HepG2 (cell line): ENCODE results near the gene PRR19. TPM values are rescaled to one million over a fixed set of nuclear protein-coding genes. Genes with fewer than 3 reads are reported as not detected.

Source experiments
- ATAC-seq: fragments of 200-7000 bp; cut with Tn5 transposase; 3 replicates; pipeline ENCODE4 v1.9.1; 2020; ENCODE audit warnings: mild to moderate bottlenecking, moderate library complexity
- BruUV-seq: library from RNA; stranded (reverse); fragments of 400-500 nt; replicated peaks from 2 replicates; lab custom pipeline; 2021; lab: Mats Ljungman, UMichigan
- CTCF ChIA-PET: fragments of 300-600 bp; formaldehyde crosslinking; extraction: SDS; loops from one replicate; lab custom pipeline; 2021; ENCODE audit warnings: low total read pairs, inconsistent platforms, low intra/inter-chr PET ratio; lab: Yijun Ruan, JAX
- POLR2A ChIA-PET: fragments of 350-600 bp; sonication (Branson Sonifier 250); formaldehyde crosslinking; loops from one replicate; lab custom pipeline; 2020; ENCODE audit warnings: antibody characterized with exemption, inconsistent platforms; lab: Yijun Ruan, JAX
- DNase-seq: peaks from one replicate; pipeline ENCODE4 v3.0.0-alpha.2; 2015; ENCODE audit warnings: low spot score
- FAIRE-seq: peaks from 3 replicates; lab custom pipeline; 2011; peaks lifted over from hg19 to GRCh38; lab: Jason Lieb, UNC
- H2AFZ ChIP-seq: one replicate; pipeline ENCODE4 v1.6.1; 2011; ENCODE audit warnings: low read length, inconsistent platforms
- H3K27ac ChIP-seq: fragments of 300-600 bp; 3 replicates; pipeline ENCODE4 v1.8.0; 2011; ENCODE audit warnings: mixed run types, mild to moderate bottlenecking, mixed read lengths, low read length, inconsistent platforms; ENCODE audit not compliant: insufficient read depth; ENCODE audit errors: extremely low read length
- H3K27me3 ChIP-seq, 2 experiments: fragments of 200-600 bp in 1 of 2; 2 replicates in 1 of 2; 3 replicates in 1 of 2; pipeline versions ENCODE4 v1.6.0 to v1.8.0; 2011; ENCODE audit warnings: low read length in 2 of 2, mild to moderate bottlenecking in 2 of 2, moderate library complexity in 2 of 2, inconsistent platforms in 1 of 2; ENCODE audit not compliant: insufficient read depth in 2 of 2, control insufficient read depth in 1 of 2
- H3K36me3 ChIP-seq, 2 experiments: fragments of 200-600 bp in 1 of 2; replicated peaks in 1 of 2; 2 replicates in 1 of 2; 3 replicates in 1 of 2; pipeline versions ENCODE4 v1.5.1 to v1.8.0; 2011; ENCODE audit warnings: low read length in 2 of 2, inconsistent platforms in 1 of 2; ENCODE audit not compliant: insufficient read depth in 2 of 2, control insufficient read depth in 1 of 2
- H3K4me1 ChIP-seq: 2 replicates; pipeline ENCODE4 v1.5.1; 2012; ENCODE audit warnings: low read length, inconsistent platforms; ENCODE audit not compliant: insufficient read depth
- H3K4me2 ChIP-seq: 2 replicates; pipeline ENCODE4 v1.6.0; 2011; ENCODE audit warnings: low read depth, low read length, inconsistent platforms
- H3K4me3 ChIP-seq, 3 experiments: fragments of 200-600 bp in 1 of 3; sonication (generic), shearing (Covaris generic) in 1 of 3; replicated peaks in 1 of 3; 2 replicates each; pipeline ENCODE4 v1.5.1; 2011 to 2016; ENCODE audit warnings: low read length in 3 of 3, inconsistent platforms in 2 of 3, low read depth in 2 of 3, mild to moderate bottlenecking in 2 of 3, control low read depth in 1 of 3, mixed read lengths in 1 of 3; ENCODE audit not compliant: insufficient read depth in 1 of 3
- H3K79me2 ChIP-seq: one replicate; pipeline ENCODE4 v1.6.1; 2011; ENCODE audit warnings: low read length, inconsistent platforms; ENCODE audit not compliant: insufficient read depth
- H3K9ac ChIP-seq: 2 replicates; pipeline ENCODE4 v1.6.0; 2011; ENCODE audit warnings: mild to moderate bottlenecking, low read depth, low read length, inconsistent platforms; ENCODE audit not compliant: insufficient read depth
- H3K9me3 ChIP-seq: 2 replicates; pipeline ENCODE4 v1.5.1; 2012; ENCODE audit warnings: mild to moderate bottlenecking, low read length
- H4K20me1 ChIP-seq: 2 replicates; pipeline ENCODE4 v1.6.0; 2011; ENCODE audit warnings: inconsistent platforms, mild to moderate bottlenecking, low read length, moderate library complexity; ENCODE audit not compliant: insufficient read depth
- ARNTL ChIP-seq: sonication (generic); formaldehyde crosslinking; IDR thresholded peaks from 2 replicates; pipeline ENCODE4 v1.4.0; 2020; ENCODE audit warnings: mild to moderate bottlenecking, missing genetic modification reagents
- EED ChIP-seq: sonication (generic); formaldehyde crosslinking; IDR thresholded peaks from 2 replicates; pipeline ENCODE4 v1.5.0; 2020; ENCODE audit warnings: mild to moderate bottlenecking, missing genetic modification reagents
- HIVEP1 ChIP-seq: sonication (generic); formaldehyde crosslinking; IDR thresholded peaks from 2 replicates; pipeline ENCODE4 v1.4.0; 2020; ENCODE audit warnings: mild to moderate bottlenecking, missing genetic modification reagents
- PTBP1 ChIP-seq: fragments of 200-400 bp; formaldehyde crosslinking; IDR thresholded peaks from 2 replicates; pipeline ENCODE4 v1.6.1; 2018; ENCODE audit warnings: low read length, low read depth; ENCODE audit not compliant: poor library complexity, severe bottlenecking
- SOX5 ChIP-seq: IDR thresholded peaks from 2 replicates; pipeline ENCODE4 v1.6.1; 2016; ENCODE audit warnings: borderline replicate concordance
- SRSF1 ChIP-seq: fragments of 200-400 bp; formaldehyde crosslinking; optimal IDR thresholded peaks from 2 replicates; pipeline ENCODE3; 2017; ENCODE audit warnings: mild to moderate bottlenecking, low read depth, low read length, moderate library complexity
- TOPORS ChIP-seq: sonication (generic); formaldehyde crosslinking; IDR thresholded peaks from 2 replicates; pipeline ENCODE4 v1.8.0; 2023; ENCODE audit warnings: mild to moderate bottlenecking, missing genetic modification reagents
- ZNF180 ChIP-seq: sonication (generic); formaldehyde crosslinking; IDR thresholded peaks from 2 replicates; pipeline ENCODE4 v1.4.0; 2020; ENCODE audit warnings: low read depth, missing genetic modification reagents, borderline replicate concordance
- ZNF235 ChIP-seq: sonication (generic); formaldehyde crosslinking; IDR thresholded peaks from 2 replicates; pipeline ENCODE4 v1.8.1; 2023; ENCODE audit warnings: mild to moderate bottlenecking, missing genetic modification reagents, borderline replicate concordance
- ZNF274 ChIP-seq: sonication (generic); formaldehyde crosslinking; IDR thresholded peaks from 2 replicates; pipeline ENCODE4 v1.5.1; 2020; ENCODE audit warnings: mild to moderate bottlenecking, missing genetic modification reagents
- ZNF746 ChIP-seq: sonication (generic); formaldehyde crosslinking; IDR thresholded peaks from 2 replicates; pipeline ENCODE4 v1.8.0; 2022; ENCODE audit warnings: mild to moderate bottlenecking, missing genetic modification reagents
- ZNF878 ChIP-seq: sonication (generic); formaldehyde crosslinking; IDR thresholded peaks from 2 replicates; pipeline ENCODE4 v1.8.1; 2023; ENCODE audit warnings: mild to moderate bottlenecking, missing genetic modification reagents, moderate library complexity
- ZSCAN12 ChIP-seq: sonication (generic); formaldehyde crosslinking; IDR thresholded peaks from 2 replicates; pipeline ENCODE4 v1.9.0; 2021; ENCODE audit warnings: mild to moderate bottlenecking, missing genetic modification reagents
- ZSCAN31 ChIP-seq: sonication (generic); formaldehyde crosslinking; IDR thresholded peaks from 2 replicates; pipeline ENCODE4 v1.5.0; 2020; ENCODE audit warnings: low read depth, mild to moderate bottlenecking, missing genetic modification reagents
- WGBS: methylation state at CpG from one replicate; pipeline ENCODE4 v1.1.6; 2017; ENCODE audit warnings: low lambda C conversion rate; 5-methylcytosine and 5-hydroxymethylcytosine counted together
- in situ Hi-C: cut with HindIII; loops from 2 replicates; pipeline ENCODE4 v1.10.0; 2017; ENCODE audit warnings: low pct_unique_long_range_greater_than_20kb; ENCODE audit not compliant: extremely low pct_ligation_motif_present
- intact Hi-C: fragments of 100-400 bp; cut with micrococcal nuclease; formaldehyde crosslinking; loops from one replicate; pipeline ENCODE4 v1.10.0; 2022; ENCODE audit not compliant: unreplicated experiment
- polyA plus RNA-seq, 8 experiments: library from polyadenylated mRNA; depleted of rRNA in 3 of 8; stranded (reverse) in 7 of 8; unstranded in 1 of 8; fragments of >200 nt; fragmentation: Illumina TruSeq in 4 of 8; extraction: Trizol in 4 of 8; gene quantifications; 2 replicates each; pipeline versions ENCODE4 v1.2.1 to v1.2.3, GENCODE V29; 2011 to 2016; ENCODE audit warnings: low read depth in 4 of 8, missing spikeins in 1 of 8, mixed read lengths in 1 of 8; ENCODE audit not compliant: insufficient read depth in 1 of 8
- total RNA-seq, 5 experiments: library from RNA; depleted of rRNA; stranded (reverse); fragments of >200 nt; fragmentation: Illumina TruSeq; extraction: Trizol; gene quantifications; 2 replicates each; pipeline ENCODE4 v1.2.3, GENCODE V29; 2016; ENCODE audit warnings: low read depth in 1 of 5
- TF ChIP-seq, protein P1 (sequence below): sonication (generic); formaldehyde crosslinking; IDR thresholded peaks from 2 replicates; pipeline ENCODE4 v1.8.1; 2022; ENCODE audit warnings: low read depth, mild to moderate bottlenecking, missing genetic modification reagents
- TF ChIP-seq, protein P2 (sequence below): IDR thresholded peaks from 2 replicates; pipeline ENCODE4 v1.6.1; 2012; ENCODE audit warnings: low read length, improper control_type of control experiment
- TF ChIP-seq, protein P3 (sequence below): sonication (generic); formaldehyde crosslinking; IDR thresholded peaks from 2 replicates; pipeline ENCODE4 v1.8.0; 2022; ENCODE audit warnings: low read depth, missing genetic modification reagents

PRR19 gene
- total and polyA plus RNA-seq, 2 of the 13 experiments (the other 11 are each of a cell fraction or from before 2014, with no cell fraction given): 0.21 to 0.33 TPM

DNA sequence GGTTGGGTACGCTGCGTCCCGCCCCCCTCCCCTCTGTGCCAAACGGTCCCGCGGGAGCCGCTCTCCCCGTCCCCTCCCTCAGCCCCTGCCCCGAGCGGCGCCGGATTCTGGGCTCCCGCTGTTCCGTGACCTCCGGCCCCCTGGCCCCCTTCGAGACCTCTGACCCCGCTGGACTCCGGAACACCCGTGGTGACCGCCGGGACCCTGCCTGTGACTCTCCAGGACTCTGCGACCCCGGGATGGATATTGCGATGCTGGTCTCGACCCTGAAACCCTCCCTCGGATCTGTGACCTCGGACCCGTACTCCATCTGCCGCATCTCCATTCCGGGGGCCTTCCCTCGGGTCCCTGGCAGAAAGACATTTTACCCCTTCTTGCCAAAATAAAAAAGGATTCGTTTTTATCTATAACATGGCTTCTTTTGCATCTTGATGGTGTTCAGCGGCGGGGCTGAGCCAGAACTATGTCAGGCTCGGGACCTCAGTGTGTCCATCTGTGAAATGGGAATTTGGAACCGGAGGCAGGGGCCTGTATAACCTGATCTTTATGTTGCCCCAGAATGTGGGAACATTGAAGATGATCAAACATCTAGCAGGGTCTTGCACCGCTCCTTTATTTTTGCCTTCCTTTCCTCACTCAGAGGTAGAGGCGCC lies 22.8 kb downstream of the PRR19 start:
- intact Hi-C loops (loop anchor here (1.0 to 2.0 kb wide), 2 partner anchors 7 to 22 kb away; partner anchors contain the start of genes PAFAH1B3 and PRR19), in situ Hi-C loops (no loop called here)
- ChIA-PET POLR2A (no interaction called here), CTCF (interaction anchor here (0.8 to 1.5 kb wide), 3 partner anchors 34 to 216 kb away, joined by 4 to 7 read pairs (median 4); no protein-coding TSS in a partner anchor)
- ATAC-seq: no peak
- BruUV-seq: no TSS peak
- H3K4me2 ChIP-seq: peak overlapping the region; percentile 82
- peaks cover 24% of the 10 kb centered on the region for H3K4me1 ChIP-seq
- no peaks in the 10 kb centered on the region for H4K20me1 ChIP-seq
- peaks cover 17% of the 10 kb centered on the region for H3K79me2 ChIP-seq
- FAIRE-seq: no peak
- no peaks in the 10 kb centered on the region for H3K36me3 ChIP-seq
- peak overlapping the region; percentile 51 to 75 (median 51) for H3K4me3 ChIP-seq
- DNase-seq: no peak
- H2AFZ ChIP-seq: no peak overlapping the region
- WGBS: 5% methylated on average over 22 of the region's 38 CpGs
- H3K27ac ChIP-seq: no peak overlapping the region
- H3K9me3 ChIP-seq: no peaks in the 10 kb centered on the region
- peak overlapping the region; percentile 59; the same call in 1 of the 2 replicates for H3K9ac ChIP-seq
- peaks cover 0 to 10% of the 10 kb centered on the region in 2 experiments; a peak in 2 of 5 replicates for H3K27me3 ChIP-seq
- TF ChIP-seq, protein P1, sequence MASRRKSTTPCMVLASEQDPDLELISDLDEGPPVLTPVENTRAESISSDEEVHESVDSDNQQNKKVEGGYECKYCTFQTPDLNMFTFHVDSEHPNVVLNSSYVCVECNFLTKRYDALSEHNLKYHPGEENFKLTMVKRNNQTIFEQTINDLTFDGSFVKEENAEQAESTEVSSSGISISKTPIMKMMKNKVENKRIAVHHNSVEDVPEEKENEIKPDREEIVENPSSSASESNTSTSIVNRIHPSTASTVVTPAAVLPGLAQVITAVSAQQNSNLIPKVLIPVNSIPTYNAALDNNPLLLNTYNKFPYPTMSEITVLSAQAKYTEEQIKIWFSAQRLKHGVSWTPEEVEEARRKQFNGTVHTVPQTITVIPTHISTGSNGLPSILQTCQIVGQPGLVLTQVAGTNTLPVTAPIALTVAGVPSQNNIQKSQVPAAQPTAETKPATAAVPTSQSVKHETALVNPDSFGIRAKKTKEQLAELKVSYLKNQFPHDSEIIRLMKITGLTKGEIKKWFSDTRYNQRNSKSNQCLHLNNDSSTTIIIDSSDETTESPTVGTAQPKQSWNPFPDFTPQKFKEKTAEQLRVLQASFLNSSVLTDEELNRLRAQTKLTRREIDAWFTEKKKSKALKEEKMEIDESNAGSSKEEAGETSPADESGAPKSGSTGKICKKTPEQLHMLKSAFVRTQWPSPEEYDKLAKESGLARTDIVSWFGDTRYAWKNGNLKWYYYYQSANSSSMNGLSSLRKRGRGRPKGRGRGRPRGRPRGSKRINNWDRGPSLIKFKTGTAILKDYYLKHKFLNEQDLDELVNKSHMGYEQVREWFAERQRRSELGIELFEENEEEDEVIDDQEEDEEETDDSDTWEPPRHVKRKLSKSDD: no peak
- TF ChIP-seq ZNF274 (CRISPR knock-in tag) (no peak), ZSCAN31 (0 out of 2 replicates have a peak, but pooled peaks have one; percentile 1), ZNF746 (CRISPR knock-in tag) (no peak), ZNF235 (CRISPR knock-in tag) (0 out of 2 replicates have a peak, but pooled peaks have one; percentile 49), HIVEP1 (CRISPR knock-in tag) (no peak), ZNF180 (CRISPR knock-in tag) (no peak), ZSCAN12 (CRISPR knock-in tag) (no peak), ARNTL (CRISPR knock-in tag) (no peak), TOPORS (CRISPR knock-in tag) (no peak), EED (CRISPR knock-in tag) (no peak), SRSF1 (no peak), PTBP1 (no peak), ZNF878 (CRISPR knock-in tag) (no peak), SOX5 (CRISPR knock-in tag) (no peak)
- TF ChIP-seq, protein P2, sequence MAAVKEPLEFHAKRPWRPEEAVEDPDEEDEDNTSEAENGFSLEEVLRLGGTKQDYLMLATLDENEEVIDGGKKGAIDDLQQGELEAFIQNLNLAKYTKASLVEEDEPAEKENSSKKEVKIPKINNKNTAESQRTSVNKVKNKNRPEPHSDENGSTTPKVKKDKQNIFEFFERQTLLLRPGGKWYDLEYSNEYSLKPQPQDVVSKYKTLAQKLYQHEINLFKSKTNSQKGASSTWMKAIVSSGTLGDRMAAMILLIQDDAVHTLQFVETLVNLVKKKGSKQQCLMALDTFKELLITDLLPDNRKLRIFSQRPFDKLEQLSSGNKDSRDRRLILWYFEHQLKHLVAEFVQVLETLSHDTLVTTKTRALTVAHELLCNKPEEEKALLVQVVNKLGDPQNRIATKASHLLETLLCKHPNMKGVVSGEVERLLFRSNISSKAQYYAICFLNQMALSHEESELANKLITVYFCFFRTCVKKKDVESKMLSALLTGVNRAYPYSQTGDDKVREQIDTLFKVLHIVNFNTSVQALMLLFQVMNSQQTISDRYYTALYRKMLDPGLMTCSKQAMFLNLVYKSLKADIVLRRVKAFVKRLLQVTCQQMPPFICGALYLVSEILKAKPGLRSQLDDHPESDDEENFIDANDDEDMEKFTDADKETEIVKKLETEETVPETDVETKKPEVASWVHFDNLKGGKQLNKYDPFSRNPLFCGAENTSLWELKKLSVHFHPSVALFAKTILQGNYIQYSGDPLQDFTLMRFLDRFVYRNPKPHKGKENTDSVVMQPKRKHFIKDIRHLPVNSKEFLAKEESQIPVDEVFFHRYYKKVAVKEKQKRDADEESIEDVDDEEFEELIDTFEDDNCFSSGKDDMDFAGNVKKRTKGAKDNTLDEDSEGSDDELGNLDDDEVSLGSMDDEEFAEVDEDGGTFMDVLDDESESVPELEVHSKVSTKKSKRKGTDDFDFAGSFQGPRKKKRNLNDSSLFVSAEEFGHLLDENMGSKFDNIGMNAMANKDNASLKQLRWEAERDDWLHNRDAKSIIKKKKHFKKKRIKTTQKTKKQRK: no peak
- TF ChIP-seq, protein P3, sequence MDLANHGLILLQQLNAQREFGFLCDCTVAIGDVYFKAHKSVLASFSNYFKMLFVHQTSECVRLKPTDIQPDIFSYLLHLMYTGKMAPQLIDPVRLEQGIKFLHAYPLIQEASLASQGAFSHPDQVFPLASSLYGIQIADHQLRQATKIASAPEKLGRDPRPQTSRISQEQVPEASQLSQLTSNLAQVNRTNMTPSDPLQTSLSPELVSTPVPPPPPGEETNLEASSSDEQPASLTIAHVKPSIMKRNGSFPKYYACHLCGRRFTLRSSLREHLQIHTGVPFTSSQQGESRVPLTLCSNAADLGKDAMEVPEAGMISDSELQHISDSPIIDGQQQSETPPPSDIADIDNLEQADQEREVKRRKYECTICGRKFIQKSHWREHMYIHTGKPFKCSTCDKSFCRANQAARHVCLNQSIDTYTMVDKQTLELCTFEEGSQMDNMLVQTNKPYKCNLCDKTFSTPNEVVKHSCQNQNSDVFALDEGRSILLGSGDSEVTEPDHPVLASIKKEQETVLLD (CRISPR knock-in tag): peak; percentile 48; the same call in 1 of the 2 replicates
